NCI-H2029 treated with DMSO at 0.1 percent for 48 hours (cell line): Measurements from ENCODE around the gene SDHAF3.
"Not testable (repeated sequence)": the region's sequence is repeated elsewhere in the genome, so short reads cannot be mapped to it uniquely, and the experiment has no call there.

Experiments
- DNase-seq: peaks from one replicate; lab custom pipeline; 2025; lab: John Stamatoyannopoulos, UW

Gene SDHAF3

GRCh38 chr7:97123115-97123514 is 5.6 kb downstream of the SDHAF3 start:
- not testable (repeated sequence) for DNase-seq

GRCh38 chr7:97126483-97127171 is 9.1 kb downstream of the SDHAF3 start:
- no peak for DNase-seq

GRCh38 chr7:97128736-97129135 is 11.2 kb downstream of the SDHAF3 start:
- no peak for DNase-seq

- DNase-seq, result no peak
These were observed 13.1 kb downstream of the SDHAF3 start for GRCh38 chr7:97130417-97131139.

GRCh38 chr7:97133159-97133558 is 15.7 kb downstream of the SDHAF3 start:
- no peak for DNase-seq

- DNase-seq, result no peak
These were observed 21.3 kb downstream of the SDHAF3 start for GRCh38 chr7:97138830-97139229.

- DNase-seq, result peak; percentile 7
These were observed 27.6 kb downstream of the SDHAF3 start for GRCh38 chr7:97145068-97145467.

- DNase-seq, result no peak
These were observed 32.3 kb downstream of the SDHAF3 start for GRCh38 chr7:97149843-97150242.

- no peak for DNase-seq
These were observed 38.5 kb downstream of the SDHAF3 start for GRCh38 chr7:97155897-97156418.

GRCh38 chr7:97159984-97160383 is 42.5 kb downstream of the SDHAF3 start:
- not testable (repeated sequence) for DNase-seq

GRCh38 chr7:97161609-97162008 is 44.1 kb downstream of the SDHAF3 start:
- not testable (repeated sequence) for DNase-seq

- DNase-seq, result no peak
These were observed 48.8 kb downstream of the SDHAF3 start for GRCh38 chr7:97166308-97166707.

- no peak for DNase-seq
These were observed 49.7 kb downstream of the SDHAF3 start for GRCh38 chr7:97167176-97167575.

- DNase-seq, result no peak
These were observed 50.3 kb downstream of the SDHAF3 start for GRCh38 chr7:97167749-97168148.

GRCh38 chr7:97174303-97174702 is 56.8 kb downstream of the SDHAF3 start:
- DNase-seq, result no peak

GRCh38 chr7:97179454-97180104 is 62.1 kb downstream of the SDHAF3 start:
- peak; percentile 40 for DNase-seq

- no peak for DNase-seq
These were observed 69.6 kb downstream of the SDHAF3 start for GRCh38 chr7:97187067-97187466.

GRCh38 chr7:97196174-97196573 is 78.7 kb downstream of the SDHAF3 start:
- not testable (repeated sequence) for DNase-seq

- DNase-seq, result no peak
These were observed 81.1 kb downstream of the SDHAF3 start for GRCh38 chr7:97198596-97198995.

- DNase-seq, result no peak
These were observed 82.5 kb downstream of the SDHAF3 start for GRCh38 chr7:97200018-97200417.

GRCh38 chr7:97203957-97204356 is 86.5 kb downstream of the SDHAF3 start:
- no peak for DNase-seq

GRCh38 chr7:97204821-97205220 is 87.3 kb downstream of the SDHAF3 start:
- DNase-seq, result no peak

GRCh38 chr7:97215556-97215955 is 98.1 kb downstream of the SDHAF3 start:
- DNase-seq, result no peak
